OCI-LY7 (cell line): ENCODE data around the gene PDCD5. TPM values are rescaled to one million over a fixed set of nuclear protein-coding genes. Genes with fewer than 3 reads are reported as not detected.

Source experiments
- BruUV-seq: library from RNA; stranded (reverse); fragments of 400-500 nt; replicated peaks from 2 replicates; lab custom pipeline; 2021; lab: Mats Ljungman, UMichigan
- CTCF ChIA-PET: fragments of 300-600 bp; sonication (Branson Sonifier 250); formaldehyde crosslinking; loops from one replicate; lab custom pipeline; 2022; ENCODE audit warnings: antibody characterized with exemption; ENCODE audit not compliant: unreplicated experiment; lab: Charles Lee
- POLR2A ChIA-PET: fragments of 300-600 bp; sonication (Branson Sonifier 250); formaldehyde crosslinking; loops from one replicate; lab custom pipeline; 2022; ENCODE audit warnings: antibody characterized with exemption; lab: Charles Lee
- DNase-seq: peaks from one replicate; pipeline ENCODE4 v3.0.0-alpha.2; 2015; ENCODE audit warnings: low spot score
- H2AFZ ChIP-seq: fragments of 200-600 bp; sonication (generic), shearing (Covaris generic); 2 replicates; pipeline ENCODE4 v1.6.1; 2014; ENCODE audit warnings: mild to moderate bottlenecking, antibody characterized with exemption, low read length, moderate library complexity
- H3K27ac ChIP-seq: fragments of 200-600 bp; sonication (generic); 2 replicates; pipeline ENCODE4 v1.5.1; 2014; ENCODE audit warnings: mixed run types, low read depth, mild to moderate bottlenecking, moderate library complexity, low read length, inconsistent platforms; ENCODE audit not compliant: poor library complexity, severe bottlenecking
- H3K36me3 ChIP-seq: fragments of 200-600 bp; sonication (generic); 2 replicates; pipeline ENCODE4 v1.6.1; 2014; ENCODE audit warnings: mild to moderate bottlenecking, antibody characterized with exemption, low read length, moderate library complexity, mixed read lengths; ENCODE audit not compliant: insufficient read depth
- H3K4me1 ChIP-seq: fragments of 200-600 bp; sonication (generic); 2 replicates; pipeline ENCODE4 v1.5.1; 2014; ENCODE audit warnings: mild to moderate bottlenecking, low read length; ENCODE audit not compliant: insufficient read depth, poor library complexity, severe bottlenecking
- H3K4me2 ChIP-seq: fragments of 200-600 bp; sonication (generic); 2 replicates; pipeline ENCODE4 v1.6.1; 2014; ENCODE audit warnings: mild to moderate bottlenecking, low read length
- H3K4me3 ChIP-seq: fragments of 200-600 bp; sonication (generic); 2 replicates; pipeline ENCODE4 v1.5.1; 2014; ENCODE audit warnings: mild to moderate bottlenecking, low read depth, low read length; ENCODE audit not compliant: poor library complexity, severe bottlenecking
- H3K79me2 ChIP-seq: fragments of 200-600 bp; sonication (generic); 2 replicates; pipeline ENCODE4 v1.6.1; 2016; ENCODE audit warnings: low read depth, mild to moderate bottlenecking, low read length, moderate library complexity, mixed read lengths; ENCODE audit not compliant: insufficient read depth
- H3K9me2 ChIP-seq: fragments of 200-600 bp; sonication (generic); 2 replicates; pipeline ENCODE4 v1.6.1; 2016; ENCODE audit warnings: mild to moderate bottlenecking, low read length, mixed read lengths; ENCODE audit not compliant: insufficient read depth
- H3K9me3 ChIP-seq: fragments of 200-600 bp; sonication (generic); 2 replicates; pipeline ENCODE4 v1.6.1; 2014; ENCODE audit warnings: mild to moderate bottlenecking, mixed run types, low read length, mixed read lengths
- H4K20me1 ChIP-seq: fragments of 200-600 bp; sonication (generic); 2 replicates; pipeline ENCODE4 v1.6.1; 2014; ENCODE audit warnings: mild to moderate bottlenecking, antibody characterized with exemption, low read length, moderate library complexity, mixed read lengths; ENCODE audit not compliant: insufficient read depth
- EZH2phosphoT487 ChIP-seq: fragments of 200-600 bp; sonication (generic); IDR thresholded peaks from 2 replicates; pipeline ENCODE4 v1.6.1; 2018; ENCODE audit warnings: low read depth, borderline replicate concordance, mild to moderate bottlenecking, mixed run types, antibody characterized with exemption, low read length, moderate library complexity, mixed read lengths
- intact Hi-C: fragments of 100-400 bp; cut with micrococcal nuclease; formaldehyde crosslinking; loops from one replicate; pipeline ENCODE4 v1.10.0; 2022; ENCODE audit not compliant: unreplicated experiment
- total RNA-seq, 2 experiments: library from RNA; depleted of rRNA in 1 of 2; stranded (reverse); fragments of >200 nt in 1 of 2; shearing (Covaris generic) in 1 of 2; gene quantifications; 2 replicates each; pipeline ENCODE4 v1.2.3, GENCODE V29; 2014 to 2022
- TF ChIP-seq, protein P1 (sequence below): fragments of 200-600 bp; sonication (generic); conservative IDR thresholded peaks from 2 replicates; pipeline ENCODE4 v1.5.1; 2014; ENCODE audit warnings: mild to moderate bottlenecking, antibody characterized with exemption, low read length, moderate library complexity, mixed read lengths

PDCD5 gene
- total RNA-seq, 2 experiments from 2014 or later, result 162 to 186 TPM

DNA sequence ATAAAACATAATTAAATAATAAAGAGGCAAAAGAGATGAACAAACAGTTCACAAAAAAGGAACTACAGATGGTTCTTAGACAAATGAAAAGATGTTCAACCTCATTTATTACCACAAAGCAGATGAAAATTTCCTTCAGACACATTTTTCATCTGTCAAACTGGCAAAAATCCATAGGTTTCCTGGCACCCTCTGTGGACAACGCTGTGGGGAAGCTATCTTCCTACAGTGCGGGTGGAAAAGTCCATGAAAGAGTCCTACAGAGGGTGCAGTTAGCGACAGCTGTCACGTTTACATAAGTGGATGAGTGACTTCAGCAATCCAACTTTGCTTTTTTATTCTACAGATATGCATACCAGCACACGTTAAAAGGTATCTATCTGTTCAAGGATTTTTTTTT, 30.3 kb upstream of the PDCD5 start:
- H4K20me1 ChIP-seq, result no peaks in the 10 kb centered on the region
- ChIA-PET CTCF (no interaction called here), POLR2A (no interaction called here)
- no peak for DNase-seq
- TF ChIP-seq, protein P1, sequence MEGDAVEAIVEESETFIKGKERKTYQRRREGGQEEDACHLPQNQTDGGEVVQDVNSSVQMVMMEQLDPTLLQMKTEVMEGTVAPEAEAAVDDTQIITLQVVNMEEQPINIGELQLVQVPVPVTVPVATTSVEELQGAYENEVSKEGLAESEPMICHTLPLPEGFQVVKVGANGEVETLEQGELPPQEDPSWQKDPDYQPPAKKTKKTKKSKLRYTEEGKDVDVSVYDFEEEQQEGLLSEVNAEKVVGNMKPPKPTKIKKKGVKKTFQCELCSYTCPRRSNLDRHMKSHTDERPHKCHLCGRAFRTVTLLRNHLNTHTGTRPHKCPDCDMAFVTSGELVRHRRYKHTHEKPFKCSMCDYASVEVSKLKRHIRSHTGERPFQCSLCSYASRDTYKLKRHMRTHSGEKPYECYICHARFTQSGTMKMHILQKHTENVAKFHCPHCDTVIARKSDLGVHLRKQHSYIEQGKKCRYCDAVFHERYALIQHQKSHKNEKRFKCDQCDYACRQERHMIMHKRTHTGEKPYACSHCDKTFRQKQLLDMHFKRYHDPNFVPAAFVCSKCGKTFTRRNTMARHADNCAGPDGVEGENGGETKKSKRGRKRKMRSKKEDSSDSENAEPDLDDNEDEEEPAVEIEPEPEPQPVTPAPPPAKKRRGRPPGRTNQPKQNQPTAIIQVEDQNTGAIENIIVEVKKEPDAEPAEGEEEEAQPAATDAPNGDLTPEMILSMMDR, result no peak
- no peak for TF ChIP-seq EZH2phosphoT487
- H2AFZ ChIP-seq, result no peak overlapping the region
- intact Hi-C loops, result no loop called here
- H3K36me3 ChIP-seq, result no peaks in the 10 kb centered on the region
- H3K79me2 ChIP-seq, result no peaks in the 10 kb centered on the region
- no peak overlapping the region for H3K4me2 ChIP-seq
- H3K4me1 ChIP-seq, result no peaks in the 10 kb centered on the region
- no peaks in the 10 kb centered on the region for H3K9me2 ChIP-seq
- BruUV-seq, result no TSS peak
- H3K4me3 ChIP-seq, result no peak overlapping the region
- H3K9me3 ChIP-seq, result no peaks in the 10 kb centered on the region
- no peak overlapping the region for H3K27ac ChIP-seq

DNA sequence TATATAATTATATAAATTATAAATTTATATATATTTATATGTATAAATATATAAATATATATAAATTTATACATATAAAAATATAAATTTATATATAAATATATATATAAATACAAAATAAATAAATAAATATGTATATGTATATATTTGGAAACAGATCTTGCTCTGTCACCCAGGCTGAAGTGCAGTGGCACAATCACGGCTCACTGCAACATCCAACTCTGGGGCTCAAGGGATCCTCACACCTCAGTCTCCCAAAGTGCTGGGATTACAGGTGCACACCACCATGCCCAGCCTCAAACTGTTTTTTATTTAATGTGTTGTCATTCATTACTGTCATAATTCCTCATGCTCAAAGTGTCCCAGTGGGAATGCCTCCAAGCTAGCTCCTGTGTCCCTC, 25.2 kb upstream of the PDCD5 start:
- intact Hi-C loops, result no loop called here
- no peaks in the 10 kb centered on the region for H3K9me3 ChIP-seq
- no peaks in the 10 kb centered on the region for H3K36me3 ChIP-seq
- TF ChIP-seq EZH2phosphoT487, result no peak
- TF ChIP-seq, protein P1, result no peak
- H2AFZ ChIP-seq, result no peak overlapping the region
- no peaks in the 10 kb centered on the region for H3K9me2 ChIP-seq
- H3K4me1 ChIP-seq, result no peaks in the 10 kb centered on the region
- no peak overlapping the region for H3K4me3 ChIP-seq
- DNase-seq, result no peak
- H3K79me2 ChIP-seq, result no peaks in the 10 kb centered on the region
- no peak overlapping the region for H3K27ac ChIP-seq
- ChIA-PET POLR2A (no interaction called here), CTCF (no interaction called here)
- no peaks in the 10 kb centered on the region for H4K20me1 ChIP-seq
- no TSS peak for BruUV-seq
- H3K4me2 ChIP-seq, result no peak overlapping the region

DNA sequence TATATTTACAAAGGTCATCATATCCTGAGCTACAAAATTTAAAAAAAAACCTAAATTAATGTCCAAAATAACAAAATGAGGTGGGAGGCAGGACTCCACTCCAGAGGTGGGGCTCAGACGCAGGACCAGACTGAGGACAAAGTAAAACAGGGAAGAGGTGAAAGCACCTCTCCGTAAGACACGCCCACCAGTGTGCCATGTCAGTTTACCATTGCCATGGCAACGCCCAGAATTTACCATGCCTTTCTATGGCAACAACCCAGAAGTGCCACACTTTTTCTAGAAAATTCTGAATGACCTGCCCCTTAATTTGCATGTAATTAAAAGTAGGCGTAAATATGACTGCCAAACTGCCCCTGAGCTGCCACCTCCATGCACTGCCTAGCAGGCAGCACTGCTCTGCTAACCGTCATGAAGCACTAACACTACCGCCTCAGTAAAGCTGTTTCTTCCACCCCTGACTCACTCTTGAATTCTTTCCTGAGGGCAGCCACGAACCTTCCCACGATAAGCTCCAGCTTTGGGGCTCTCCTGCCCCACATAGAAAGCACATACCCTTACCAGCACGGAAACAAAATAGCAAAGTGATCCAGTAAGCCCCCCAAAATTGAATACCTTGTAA, 22.3 kb upstream of the PDCD5 start:
- BruUV-seq, result no TSS peak
- no peaks in the 10 kb centered on the region for H3K4me1 ChIP-seq
- POLR2A ChIA-PET, result no interaction called here
- H3K9me2 ChIP-seq, result no peaks in the 10 kb centered on the region
- H4K20me1 ChIP-seq, result no peaks in the 10 kb centered on the region
- H3K27ac ChIP-seq, result no peak overlapping the region
- no peak overlapping the region for H2AFZ ChIP-seq
- no peak for DNase-seq
- CTCF ChIA-PET, result no interaction called here
- H3K79me2 ChIP-seq, result no peaks in the 10 kb centered on the region
- no peaks in the 10 kb centered on the region for H3K36me3 ChIP-seq
- H3K9me3 ChIP-seq, result no peaks in the 10 kb centered on the region
- H3K4me2 ChIP-seq, result no peak overlapping the region
- TF ChIP-seq, protein P1, result no peak
- TF ChIP-seq EZH2phosphoT487, result no peak
- intact Hi-C loops, result no loop called here
- H3K4me3 ChIP-seq, result no peak overlapping the region
